ENCODE measurements around the gene PHF10. TPM values are rescaled to one million over a fixed set of nuclear protein-coding genes. Genes with fewer than 3 reads are reported as not detected.

The PHF10 gene
- total RNA-seq, 1 donor from 2014 or later = 16.6 TPM

- intact Hi-C loops (cut with DNase I) = no loop called here
- DNase-seq (ENCODE audit: low spot score in 2 of 2) = no peak
- no peaks in the 10 kb centered on the region for H3K9me3 ChIP-seq
- no peaks in the 10 kb centered on the region for H3K4me1 ChIP-seq
- no peak overlapping the region for H3K27ac ChIP-seq
- no peaks in the 10 kb centered on the region for H3K27me3 ChIP-seq
- TF ChIP-seq CTCF (IDR thresholded peaks at IDR 0.05) = no peak
- peaks cover 24 to 28% of the 10 kb centered on the region in 2 donors for H3K36me3 ChIP-seq
- no peak overlapping the region for H3K4me3 ChIP-seq
These were observed 54.4 kb downstream of the PHF10 start for GRCh38 chr6:169669889-169670288.

- intact Hi-C loops (cut with DNase I) = no loop called here
- DNase-seq (ENCODE audit: low spot score in 2 of 2) = no peak
- Histone ChIP-seq H3K4me3 (no peak overlapping the region), H3K36me3 (peaks cover 24 to 32% of the 10 kb centered on the region in 2 donors), H3K9me3 (no peaks in the 10 kb centered on the region), H3K4me1 (no peaks in the 10 kb centered on the region), H3K27me3 (no peaks in the 10 kb centered on the region), H3K27ac (no peak overlapping the region)
- TF ChIP-seq CTCF (IDR thresholded peaks at IDR 0.05) = no peak
These were observed 55.2 kb downstream of the PHF10 start for GRCh38 chr6:169669147-169669546.

- TF ChIP-seq CTCF (IDR thresholded peaks at IDR 0.05) = no peak
- Histone ChIP-seq H3K27ac (no peak overlapping the region), H3K9me3 (no peaks in the 10 kb centered on the region), H3K4me1 (no peaks in the 10 kb centered on the region), H3K36me3 (peaks cover 24 to 40% of the 10 kb centered on the region in 2 donors), H3K4me3 (no peak overlapping the region), H3K27me3 (no peaks in the 10 kb centered on the region)
- intact Hi-C loops (cut with DNase I) = no loop called here
- DNase-seq (ENCODE audit: low spot score in 2 of 2) = no peak
These were observed 56.0 kb downstream of the PHF10 start for GRCh38 chr6:169668203-169668847.

- Histone ChIP-seq H3K36me3 (peaks cover 24 to 44% of the 10 kb centered on the region in 2 donors), H3K4me3 (no peak overlapping the region), H3K4me1 (no peaks in the 10 kb centered on the region), H3K27me3 (no peaks in the 10 kb centered on the region), H3K9me3 (no peaks in the 10 kb centered on the region), H3K27ac (no peak overlapping the region)
- intact Hi-C loops (cut with DNase I) = no loop called here
- no peak for TF ChIP-seq CTCF (IDR thresholded peaks at IDR 0.05)
- no peak for DNase-seq (ENCODE audit: low spot score in 2 of 2)
These were observed 56.6 kb downstream of the PHF10 start for GRCh38 chr6:169667716-169668115.

- no peaks in the 10 kb centered on the region for H3K27me3 ChIP-seq
- intact Hi-C loops (cut with DNase I) = no loop called here
- DNase-seq (ENCODE audit: low spot score in 2 of 2) = no peak
- H3K36me3 ChIP-seq = peaks cover 17 to 36% of the 10 kb centered on the region in 2 donors
- no peaks in the 10 kb centered on the region for H3K4me1 ChIP-seq
- no peaks in the 10 kb centered on the region for H3K9me3 ChIP-seq
- no peak for TF ChIP-seq CTCF (IDR thresholded peaks at IDR 0.05)
- no peak overlapping the region for H3K4me3 ChIP-seq
- H3K27ac ChIP-seq = no peak overlapping the region
These were observed 57.9 kb downstream of the PHF10 start for GRCh38 chr6:169666441-169666840.

- DNase-seq (ENCODE audit: low spot score in 2 of 2) = no peak
- no peaks in the 10 kb centered on the region for H3K9me3 ChIP-seq
- H3K4me3 ChIP-seq = no peak overlapping the region
- no peaks in the 10 kb centered on the region for H3K27me3 ChIP-seq
- intact Hi-C loops (cut with DNase I) = no loop called here
- no peak overlapping the region for H3K27ac ChIP-seq
- H3K36me3 ChIP-seq = peaks cover 12 to 42% of the 10 kb centered on the region in 2 donors
- no peak for TF ChIP-seq CTCF (IDR thresholded peaks at IDR 0.05)
- H3K4me1 ChIP-seq = no peaks in the 10 kb centered on the region
These were observed 59.0 kb downstream of the PHF10 start for GRCh38 chr6:169665289-169665688.

Data from ascending aorta (tissue), 2 donors.